Measurements from ENCODE around the gene KAZN. TPM values are rescaled to one million over a fixed set of nuclear protein-coding genes. Genes with fewer than 3 reads are reported as not detected.

Gene KAZN
- polyA plus RNA-seq, 2 donors = 29.3 to 32.0 TPM

DNA sequence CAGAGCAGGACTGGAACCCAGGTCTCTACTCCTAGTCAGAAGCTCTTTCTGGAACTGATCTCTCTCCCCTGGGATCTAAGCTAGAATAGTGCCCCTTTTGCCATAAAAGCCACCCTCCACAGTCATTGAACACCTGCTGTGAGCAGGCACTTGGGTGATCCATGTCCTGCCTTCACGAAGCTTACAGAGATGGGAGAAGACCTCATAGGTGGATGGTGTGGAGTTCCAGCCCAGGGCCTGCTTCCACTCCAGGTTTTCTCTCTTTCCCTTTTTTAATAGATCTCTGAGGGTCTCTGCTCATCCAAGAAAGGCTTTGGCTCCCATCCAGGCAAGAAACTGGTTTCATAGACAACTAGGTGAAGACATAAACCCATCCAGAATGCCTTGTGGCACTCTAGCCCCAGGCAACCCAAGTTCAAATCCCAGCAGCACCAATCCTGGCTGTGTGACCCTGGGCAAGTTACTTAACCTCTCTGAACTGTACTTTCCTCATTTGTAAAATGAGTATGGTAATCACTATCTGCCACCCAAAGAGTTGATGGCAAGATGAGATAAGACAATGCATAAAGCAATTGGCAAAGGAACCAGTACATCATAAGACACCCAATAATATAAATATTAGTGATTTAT lies 508.7 kb downstream of the KAZN start:
- H3K27ac ChIP-seq (ENCODE audit: low read depth in 2 of 2, low read length in 1 of 2) = no peak overlapping the region
- 90 to 94% methylated on average over 1 of the region's 1 CpG for WGBS, 2 donors
- no peak overlapping the region for H3K4me3 ChIP-seq (ENCODE audit: low read depth in 1 of 2, low read length in 2 of 2)
- H3K36me3 ChIP-seq (ENCODE audit: control insufficient read depth in 2 of 2, insufficient read depth in 2 of 2, low read length in 1 of 2) = no peaks in the 10 kb centered on the region
- no peaks in the 10 kb centered on the region for H3K4me1 ChIP-seq (ENCODE audit: control insufficient read depth in 2 of 2, insufficient read depth in 2 of 2, low read length in 1 of 2)
- no peaks in the 10 kb centered on the region for H3K9me3 ChIP-seq (ENCODE audit: control insufficient read depth in 2 of 2, insufficient read depth in 1 of 2, low read depth in 1 of 2, low read length in 1 of 2)
- H3K27me3 ChIP-seq (ENCODE audit: control insufficient read depth in 1 of 2, insufficient read depth in 2 of 2, low read length in 2 of 2) = no peaks in the 10 kb centered on the region

- no peak overlapping the region for H3K4me3 ChIP-seq (ENCODE audit: low read depth in 1 of 2, low read length in 2 of 2)
- no peaks in the 10 kb centered on the region for H3K36me3 ChIP-seq (ENCODE audit: control insufficient read depth in 2 of 2, insufficient read depth in 2 of 2, low read length in 1 of 2)
- no peaks in the 10 kb centered on the region for H3K27me3 ChIP-seq (ENCODE audit: control insufficient read depth in 1 of 2, insufficient read depth in 2 of 2, low read length in 2 of 2)
- 50 to 52% methylated on average over 4 of the region's 4 CpGs for WGBS, 2 donors
- H3K9me3 ChIP-seq (ENCODE audit: control insufficient read depth in 2 of 2, insufficient read depth in 1 of 2, low read depth in 1 of 2, low read length in 1 of 2) = no peaks in the 10 kb centered on the region
- H3K27ac ChIP-seq (ENCODE audit: low read depth in 2 of 2, low read length in 1 of 2) = no peak overlapping the region
- H3K4me1 ChIP-seq (ENCODE audit: control insufficient read depth in 2 of 2, insufficient read depth in 2 of 2, low read length in 1 of 2) = no peaks in the 10 kb centered on the region
Observed at GRCh38 chr1:15107911-15108310, 509.4 kb downstream of the KAZN start.

DNA sequence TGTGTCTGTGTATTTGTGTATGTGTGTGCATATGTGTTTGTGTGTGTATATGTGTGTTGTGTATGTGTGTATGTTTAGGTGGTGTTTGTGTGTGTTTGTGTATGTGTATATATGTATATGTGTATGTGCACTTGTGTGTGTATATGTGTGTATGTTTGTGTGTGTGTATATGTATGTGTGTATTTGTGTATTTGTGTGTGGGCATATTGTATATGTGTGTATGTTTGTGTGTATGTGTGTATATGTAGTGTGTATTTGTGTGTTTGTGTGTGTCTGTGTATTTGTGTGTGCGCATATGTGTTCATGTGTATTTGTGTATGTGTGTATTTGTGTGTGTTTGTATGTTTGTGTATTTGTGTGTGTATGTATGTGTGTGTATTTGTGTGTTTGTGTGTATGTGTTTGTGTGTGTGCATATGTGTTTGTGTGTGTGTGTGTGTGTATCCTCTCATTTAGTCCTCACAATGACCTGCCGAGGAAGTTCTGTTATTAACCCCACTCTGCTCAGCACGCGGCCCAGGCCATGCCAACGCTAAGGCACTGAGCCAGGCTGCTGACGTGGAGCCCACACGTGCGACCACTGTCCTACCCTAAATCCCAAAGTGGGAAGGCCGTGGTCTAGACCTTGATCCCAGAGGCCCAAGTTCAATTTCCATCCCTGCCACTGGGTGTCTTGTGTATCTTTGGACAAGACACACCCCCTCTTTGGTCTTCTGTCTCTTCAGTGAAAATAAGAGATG lies 511.8 kb downstream of the KAZN start:
- Histone ChIP-seq H3K4me3 (ENCODE audit: low read depth in 1 of 2, low read length in 2 of 2) (no peak overlapping the region), H3K9me3 (ENCODE audit: control insufficient read depth in 2 of 2, insufficient read depth in 1 of 2, low read depth in 1 of 2, low read length in 1 of 2) (no peaks in the 10 kb centered on the region), H3K36me3 (ENCODE audit: control insufficient read depth in 2 of 2, insufficient read depth in 2 of 2, low read length in 1 of 2) (no peaks in the 10 kb centered on the region), H3K27me3 (ENCODE audit: control insufficient read depth in 1 of 2, insufficient read depth in 2 of 2, low read length in 2 of 2) (no peaks in the 10 kb centered on the region), H3K4me1 (ENCODE audit: control insufficient read depth in 2 of 2, insufficient read depth in 2 of 2, low read length in 1 of 2) (no peaks in the 10 kb centered on the region), H3K27ac (ENCODE audit: low read depth in 2 of 2, low read length in 1 of 2) (no peak overlapping the region)
- WGBS, 2 donors = 84 to 89% methylated on average over 9 of the region's 9 CpGs

DNA sequence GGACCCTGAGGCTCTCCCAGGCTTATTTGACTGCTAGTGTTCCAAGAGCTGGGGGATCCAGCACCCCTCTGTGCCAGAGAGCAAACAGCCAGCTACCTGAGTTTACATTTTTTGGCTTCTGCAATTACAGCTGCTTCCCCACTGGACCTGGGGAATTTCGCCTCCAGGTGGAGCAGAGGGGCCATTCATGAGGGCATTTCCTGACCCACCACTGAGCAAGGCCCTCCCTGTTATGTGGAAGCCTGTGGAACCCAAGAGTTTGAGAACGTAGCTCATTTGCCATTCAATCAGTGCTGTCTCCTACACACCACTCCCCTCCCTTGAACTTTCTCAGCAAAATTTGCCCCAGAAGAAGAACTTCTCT lies 512.4 kb downstream of the KAZN start:
- no peaks in the 10 kb centered on the region for H3K4me1 ChIP-seq (ENCODE audit: control insufficient read depth in 2 of 2, insufficient read depth in 2 of 2, low read length in 1 of 2)
- WGBS, 2 donors = 94 to 97% methylated on average over 2 of the region's 2 CpGs
- H3K36me3 ChIP-seq (ENCODE audit: control insufficient read depth in 2 of 2, insufficient read depth in 2 of 2, low read length in 1 of 2) = no peaks in the 10 kb centered on the region
- H3K9me3 ChIP-seq (ENCODE audit: control insufficient read depth in 2 of 2, insufficient read depth in 1 of 2, low read depth in 1 of 2, low read length in 1 of 2) = no peaks in the 10 kb centered on the region
- H3K27me3 ChIP-seq (ENCODE audit: control insufficient read depth in 1 of 2, insufficient read depth in 2 of 2, low read length in 2 of 2) = no peaks in the 10 kb centered on the region
- H3K4me3 ChIP-seq (ENCODE audit: low read depth in 1 of 2, low read length in 2 of 2) = no peak overlapping the region
- no peak overlapping the region for H3K27ac ChIP-seq (ENCODE audit: low read depth in 2 of 2, low read length in 1 of 2)

DNA sequence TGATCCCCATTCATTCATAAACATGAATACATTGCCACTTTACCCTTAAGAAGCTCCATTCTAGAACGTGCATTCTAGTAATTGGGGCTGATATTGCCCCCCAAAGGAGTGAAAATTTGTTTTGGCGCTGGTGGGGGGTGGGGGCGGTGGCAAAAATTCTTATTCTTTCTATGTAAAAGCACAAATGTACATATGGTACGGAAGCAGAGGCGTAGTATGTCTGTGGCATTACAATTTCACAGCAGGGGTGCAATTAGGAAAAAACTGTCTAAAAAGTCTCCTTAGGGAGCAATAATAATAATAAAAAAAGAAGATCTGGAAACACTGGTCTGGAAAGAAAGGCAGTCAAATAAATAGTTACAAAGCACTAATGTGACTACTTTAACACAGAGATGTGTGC lies 514.7 kb downstream of the KAZN start:
- WGBS, 2 donors = 91 to 92% methylated on average over 5 of the region's 5 CpGs
- Histone ChIP-seq H3K27me3 (ENCODE audit: control insufficient read depth in 1 of 2, insufficient read depth in 2 of 2, low read length in 2 of 2) (no peaks in the 10 kb centered on the region), H3K27ac (ENCODE audit: low read depth in 2 of 2, low read length in 1 of 2) (no peak overlapping the region), H3K4me3 (ENCODE audit: low read depth in 1 of 2, low read length in 2 of 2) (no peak overlapping the region), H3K9me3 (ENCODE audit: control insufficient read depth in 2 of 2, insufficient read depth in 1 of 2, low read depth in 1 of 2, low read length in 1 of 2) (no peaks in the 10 kb centered on the region), H3K4me1 (ENCODE audit: control insufficient read depth in 2 of 2, insufficient read depth in 2 of 2, low read length in 1 of 2) (no peaks in the 10 kb centered on the region), H3K36me3 (ENCODE audit: control insufficient read depth in 2 of 2, insufficient read depth in 2 of 2, low read length in 1 of 2) (no peaks in the 10 kb centered on the region)

DNA sequence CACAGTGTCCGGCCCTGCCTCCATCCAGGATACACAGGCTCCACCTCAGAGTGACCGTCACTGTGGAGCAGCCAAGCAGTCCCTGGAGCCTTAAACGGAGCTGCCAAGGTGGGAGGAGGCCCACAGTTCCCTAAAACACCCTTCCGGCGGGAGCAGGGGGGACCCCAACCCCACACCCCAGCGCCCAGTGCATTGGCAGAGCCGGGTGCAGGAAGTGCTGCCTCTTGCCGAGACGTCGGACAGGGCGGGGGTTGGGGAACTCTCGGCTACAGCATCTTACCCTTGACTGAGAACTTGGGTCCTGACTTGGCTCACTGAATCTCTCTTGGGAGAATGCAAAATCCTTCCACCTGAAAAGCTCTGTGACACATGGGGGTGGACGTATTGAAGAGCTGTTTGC lies 516.4 kb downstream of the KAZN start:
- Histone ChIP-seq H3K4me1 (ENCODE audit: control insufficient read depth in 2 of 2, insufficient read depth in 2 of 2, low read length in 1 of 2) (no peaks in the 10 kb centered on the region), H3K27ac (ENCODE audit: low read depth in 2 of 2, low read length in 1 of 2) (no peak overlapping the region), H3K27me3 (ENCODE audit: control insufficient read depth in 1 of 2, insufficient read depth in 2 of 2, low read length in 2 of 2) (no peaks in the 10 kb centered on the region), H3K4me3 (ENCODE audit: low read depth in 1 of 2, low read length in 2 of 2) (no peak overlapping the region), H3K9me3 (ENCODE audit: control insufficient read depth in 2 of 2, insufficient read depth in 1 of 2, low read depth in 1 of 2, low read length in 1 of 2) (no peaks in the 10 kb centered on the region), H3K36me3 (ENCODE audit: control insufficient read depth in 2 of 2, insufficient read depth in 2 of 2, low read length in 1 of 2) (no peaks in the 10 kb centered on the region)
- 92 to 96% methylated on average over 13 of the region's 13 CpGs for WGBS, 2 donors

DNA sequence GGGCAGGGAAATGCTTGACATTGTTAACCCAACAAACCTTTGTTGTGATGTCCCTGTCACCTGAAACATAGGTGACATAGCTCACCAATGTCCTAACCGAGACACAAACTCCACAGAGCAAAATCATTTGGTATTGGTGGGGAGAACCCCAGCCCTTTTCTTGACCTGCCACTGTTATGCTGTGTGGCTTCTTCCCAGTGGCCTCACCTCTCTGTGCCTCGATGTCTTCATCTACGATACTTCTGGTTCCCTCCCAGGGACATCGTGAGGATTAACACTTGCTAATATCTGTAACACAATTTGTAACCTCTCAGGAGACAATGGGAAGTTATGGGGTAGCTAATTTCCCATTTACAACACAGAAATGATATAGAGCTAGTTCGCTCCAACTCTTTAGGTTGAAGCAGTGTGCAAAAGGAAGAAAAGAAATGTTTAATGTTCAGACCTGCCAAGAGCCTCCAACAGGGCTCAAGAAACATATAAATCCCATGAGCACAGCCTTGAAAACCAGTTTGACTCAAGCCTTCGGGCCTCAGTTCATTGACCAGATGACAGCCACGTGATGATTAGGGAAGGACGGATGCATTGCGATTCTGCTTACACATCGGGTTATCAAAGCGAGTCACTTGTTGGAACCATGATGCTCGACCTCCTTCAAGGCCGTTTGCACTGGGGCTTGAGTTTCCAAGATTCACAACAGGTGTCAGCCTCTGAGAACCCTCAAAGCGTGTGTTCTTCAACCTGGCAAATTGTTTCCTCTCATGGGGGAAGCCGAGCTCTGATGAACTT lies 517.3 kb downstream of the KAZN start:
- WGBS, 2 donors = 88 to 91% methylated on average over 15 of the region's 15 CpGs
- no peak overlapping the region for H3K27ac ChIP-seq (ENCODE audit: low read depth in 2 of 2, low read length in 1 of 2)

DNA sequence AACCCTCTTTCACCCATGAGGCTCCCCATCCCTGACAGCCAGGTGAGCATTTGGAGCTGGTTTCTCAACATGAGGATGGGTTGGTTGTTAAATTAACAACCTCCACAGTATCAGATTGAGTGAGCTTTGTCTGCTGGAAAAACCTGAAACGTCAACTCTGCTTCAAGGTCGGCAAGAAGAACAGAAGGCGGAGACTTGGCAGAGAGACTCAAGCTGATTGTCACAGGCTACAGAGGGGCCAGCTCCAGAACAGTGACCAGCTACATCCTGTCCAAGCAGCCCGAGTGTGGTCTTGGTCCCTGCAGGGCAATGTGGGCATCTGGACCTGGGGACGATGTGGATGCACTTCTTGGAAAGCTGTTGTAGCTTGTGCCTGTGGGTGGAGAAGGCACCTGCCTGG lies 518.5 kb downstream of the KAZN start:
- Histone ChIP-seq H3K4me1 (ENCODE audit: control insufficient read depth in 2 of 2, insufficient read depth in 2 of 2, low read length in 1 of 2) (no peaks in the 10 kb centered on the region), H3K36me3 (ENCODE audit: control insufficient read depth in 2 of 2, insufficient read depth in 2 of 2, low read length in 1 of 2) (no peaks in the 10 kb centered on the region), H3K4me3 (ENCODE audit: low read depth in 1 of 2, low read length in 2 of 2) (no peak overlapping the region), H3K27ac (ENCODE audit: low read depth in 2 of 2, low read length in 1 of 2) (no peak overlapping the region), H3K9me3 (ENCODE audit: control insufficient read depth in 2 of 2, insufficient read depth in 1 of 2, low read depth in 1 of 2, low read length in 1 of 2) (no peaks in the 10 kb centered on the region), H3K27me3 (ENCODE audit: control insufficient read depth in 1 of 2, insufficient read depth in 2 of 2, low read length in 2 of 2) (no peaks in the 10 kb centered on the region)
- WGBS, 2 donors = 38 to 54% methylated on average over 5 of the region's 5 CpGs

More for the DNA sequence above, 517.3 kb downstream of the KAZN start:
- H3K4me3 ChIP-seq (ENCODE audit: low read depth in 1 of 2, low read length in 2 of 2) = no peak overlapping the region
- no peaks in the 10 kb centered on the region for H3K27me3 ChIP-seq (ENCODE audit: control insufficient read depth in 1 of 2, insufficient read depth in 2 of 2, low read length in 2 of 2)
- H3K9me3 ChIP-seq (ENCODE audit: control insufficient read depth in 2 of 2, insufficient read depth in 1 of 2, low read depth in 1 of 2, low read length in 1 of 2) = no peaks in the 10 kb centered on the region
- H3K4me1 ChIP-seq (ENCODE audit: control insufficient read depth in 2 of 2, insufficient read depth in 2 of 2, low read length in 1 of 2) = no peaks in the 10 kb centered on the region
- H3K36me3 ChIP-seq (ENCODE audit: control insufficient read depth in 2 of 2, insufficient read depth in 2 of 2, low read length in 1 of 2) = no peaks in the 10 kb centered on the region

- Histone ChIP-seq H3K36me3 (ENCODE audit: control insufficient read depth in 2 of 2, insufficient read depth in 2 of 2, low read length in 1 of 2) (no peaks in the 10 kb centered on the region), H3K27me3 (ENCODE audit: control insufficient read depth in 1 of 2, insufficient read depth in 2 of 2, low read length in 2 of 2) (no peaks in the 10 kb centered on the region), H3K4me1 (ENCODE audit: control insufficient read depth in 2 of 2, insufficient read depth in 2 of 2, low read length in 1 of 2) (peaks cover 0 to 3% of the 10 kb centered on the region in 2 donors), H3K9me3 (ENCODE audit: control insufficient read depth in 2 of 2, insufficient read depth in 1 of 2, low read depth in 1 of 2, low read length in 1 of 2) (no peaks in the 10 kb centered on the region), H3K27ac (ENCODE audit: low read depth in 2 of 2, low read length in 1 of 2) (no peak overlapping the region), H3K4me3 (ENCODE audit: low read depth in 1 of 2, low read length in 2 of 2) (no peak overlapping the region)
- WGBS, 2 donors = 62 to 73% methylated on average over 8 of the region's 8 CpGs
Observed at GRCh38 chr1:15117671-15118325, 519.3 kb downstream of the KAZN start.
